ENCODE results near the gene MPHOSPH9.
"Not testable (repeated sequence)": the region's sequence is repeated elsewhere in the genome, so short reads cannot be mapped to it uniquely, and the experiment has no call there.

The MPHOSPH9 gene

DNA sequence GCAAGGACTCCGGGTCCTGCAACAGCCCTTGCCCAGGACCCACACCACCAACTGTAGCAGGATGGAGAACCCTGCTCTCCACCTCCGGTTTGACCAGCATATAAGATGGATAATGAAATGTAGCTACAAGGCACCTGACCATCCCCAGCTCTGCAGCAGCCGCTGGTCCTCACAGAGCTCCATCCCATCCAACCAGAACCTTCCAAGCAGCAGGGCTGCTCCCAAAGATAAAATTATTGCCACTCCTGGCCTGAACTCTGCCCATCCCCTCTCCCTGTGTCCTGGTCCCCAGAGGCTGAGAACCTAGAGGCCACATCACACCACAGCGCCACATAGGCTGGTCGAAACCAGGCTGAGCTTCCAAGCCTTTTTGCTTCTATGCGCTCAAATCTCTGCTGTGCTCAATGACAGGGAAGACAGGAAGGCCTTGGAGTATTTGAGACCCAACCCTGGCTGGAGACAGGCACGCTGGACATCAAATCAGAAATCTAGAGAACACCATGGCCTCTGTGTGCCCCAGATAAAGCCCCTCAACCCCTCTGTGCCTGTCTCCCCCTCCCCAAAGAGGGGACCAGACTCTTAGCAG, 34.5 kb upstream of the MPHOSPH9 start:
- H3K4me3 ChIP-seq (ENCODE audit: low read length): no peak overlapping the region
- H3K27me3 ChIP-seq (ENCODE audit: control insufficient read depth, insufficient read depth, low read length): no peaks in the 10 kb centered on the region
- peaks cover 25% of the 10 kb centered on the region for H3K4me1 ChIP-seq (ENCODE audit: control insufficient read depth, insufficient read depth, low read length)
- H3K9me3 ChIP-seq (ENCODE audit: control insufficient read depth, low read length): no peaks in the 10 kb centered on the region
- H3K9ac ChIP-seq (ENCODE audit: low read length): peak overlapping the region; percentile 5
- no peaks in the 10 kb centered on the region for H3K36me3 ChIP-seq (ENCODE audit: control insufficient read depth, insufficient read depth, low read length)

GRCh38 chr12:123266679-123267277, 33.8 kb upstream of the MPHOSPH9 start:
- Histone ChIP-seq H3K9ac (ENCODE audit: low read length) (no peak overlapping the region), H3K36me3 (ENCODE audit: control insufficient read depth, insufficient read depth, low read length) (no peaks in the 10 kb centered on the region), H3K4me3 (ENCODE audit: low read length) (no peak overlapping the region), H3K4me1 (ENCODE audit: control insufficient read depth, insufficient read depth, low read length) (peaks cover 25% of the 10 kb centered on the region), H3K27me3 (ENCODE audit: control insufficient read depth, insufficient read depth, low read length) (no peaks in the 10 kb centered on the region), H3K9me3 (ENCODE audit: control insufficient read depth, low read length) (no peaks in the 10 kb centered on the region)

GRCh38 chr12:123265851-123266678, 33.1 kb upstream of the MPHOSPH9 start:
- H3K9ac ChIP-seq (ENCODE audit: low read length): no peak overlapping the region
- peaks cover 25% of the 10 kb centered on the region for H3K4me1 ChIP-seq (ENCODE audit: control insufficient read depth, insufficient read depth, low read length)
- H3K4me3 ChIP-seq (ENCODE audit: low read length): no peak overlapping the region
- H3K9me3 ChIP-seq (ENCODE audit: control insufficient read depth, low read length): peaks cover 5% of the 10 kb centered on the region
- H3K36me3 ChIP-seq (ENCODE audit: control insufficient read depth, insufficient read depth, low read length): no peaks in the 10 kb centered on the region
- no peaks in the 10 kb centered on the region for H3K27me3 ChIP-seq (ENCODE audit: control insufficient read depth, insufficient read depth, low read length)

DNA sequence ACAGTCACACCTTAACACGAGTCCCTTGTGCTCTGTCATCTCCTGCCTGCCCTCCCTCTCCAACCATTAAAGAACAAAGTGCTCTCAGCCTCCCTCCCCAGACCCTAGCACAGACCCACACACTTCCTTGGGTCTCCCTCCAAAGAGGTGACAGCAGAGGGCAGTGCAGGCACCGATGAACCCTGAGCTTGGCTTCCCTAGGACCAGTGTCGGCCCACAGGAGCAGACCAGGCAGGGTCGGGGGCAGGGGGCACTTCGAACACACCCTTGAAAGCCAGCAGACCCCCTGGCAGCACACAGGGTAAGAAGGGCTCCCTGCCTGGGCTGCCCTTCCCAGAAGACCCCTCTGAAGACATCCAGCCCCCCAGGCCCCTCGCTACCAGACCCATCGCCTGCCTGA, 31.7 kb upstream of the MPHOSPH9 start:
- no peak overlapping the region for H3K4me3 ChIP-seq (ENCODE audit: low read length)
- H3K36me3 ChIP-seq (ENCODE audit: control insufficient read depth, insufficient read depth, low read length): no peaks in the 10 kb centered on the region
- H3K9me3 ChIP-seq (ENCODE audit: control insufficient read depth, low read length): peaks cover 5% of the 10 kb centered on the region
- H3K27me3 ChIP-seq (ENCODE audit: control insufficient read depth, insufficient read depth, low read length): no peaks in the 10 kb centered on the region
- H3K4me1 ChIP-seq (ENCODE audit: control insufficient read depth, insufficient read depth, low read length): peaks cover 15% of the 10 kb centered on the region
- H3K9ac ChIP-seq (ENCODE audit: low read length): no peak overlapping the region

DNA sequence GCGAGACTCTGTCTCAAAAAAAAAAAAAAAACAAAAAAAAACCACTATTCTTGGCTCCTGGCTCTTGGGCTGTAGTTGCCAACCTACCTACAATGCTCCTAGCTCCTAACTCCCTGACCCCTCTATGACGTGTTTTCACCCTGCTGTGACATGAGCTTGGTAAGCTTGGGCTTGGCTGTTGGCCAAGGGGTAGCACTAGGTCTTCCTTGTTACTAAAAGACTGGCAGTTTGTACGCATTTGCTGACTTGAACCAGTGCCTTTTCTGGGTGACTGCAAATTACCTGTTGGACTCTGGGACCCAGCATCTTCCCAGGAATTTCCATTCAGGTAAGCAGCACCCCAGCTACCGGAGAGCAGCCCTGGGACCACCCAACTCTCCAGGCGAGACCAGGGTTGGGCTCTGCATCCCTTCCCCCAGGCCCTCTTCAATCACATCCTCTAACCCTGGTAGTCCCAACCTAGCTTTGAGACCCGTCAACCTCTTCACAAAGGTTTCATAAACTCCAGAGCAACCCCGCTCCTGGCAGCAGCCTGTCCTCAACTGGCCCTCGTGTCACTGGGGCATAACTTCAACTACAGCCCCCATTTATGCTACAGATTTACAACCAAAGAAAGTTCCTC, 30.4 kb upstream of the MPHOSPH9 start:
- Histone ChIP-seq H3K36me3 (ENCODE audit: control insufficient read depth, insufficient read depth, low read length) (no peaks in the 10 kb centered on the region), H3K27me3 (ENCODE audit: control insufficient read depth, insufficient read depth, low read length) (no peaks in the 10 kb centered on the region), H3K4me3 (ENCODE audit: low read length) (no peak overlapping the region), H3K9me3 (ENCODE audit: control insufficient read depth, low read length) (peaks cover 5% of the 10 kb centered on the region), H3K4me1 (ENCODE audit: control insufficient read depth, insufficient read depth, low read length) (peaks cover 14% of the 10 kb centered on the region), H3K9ac (ENCODE audit: low read length) (no peak overlapping the region)

- Histone ChIP-seq H3K27me3 (ENCODE audit: control insufficient read depth, insufficient read depth, low read length) (no peaks in the 10 kb centered on the region), H3K36me3 (ENCODE audit: control insufficient read depth, insufficient read depth, low read length) (no peaks in the 10 kb centered on the region), H3K4me3 (ENCODE audit: low read length) (no peak overlapping the region), H3K9me3 (ENCODE audit: control insufficient read depth, low read length) (peaks cover 5% of the 10 kb centered on the region), H3K4me1 (ENCODE audit: control insufficient read depth, insufficient read depth, low read length) (peaks cover 9% of the 10 kb centered on the region), H3K9ac (ENCODE audit: low read length) (no peak overlapping the region)
Observed at GRCh38 chr12:123261196-123261595, 28.3 kb upstream of the MPHOSPH9 start.

DNA sequence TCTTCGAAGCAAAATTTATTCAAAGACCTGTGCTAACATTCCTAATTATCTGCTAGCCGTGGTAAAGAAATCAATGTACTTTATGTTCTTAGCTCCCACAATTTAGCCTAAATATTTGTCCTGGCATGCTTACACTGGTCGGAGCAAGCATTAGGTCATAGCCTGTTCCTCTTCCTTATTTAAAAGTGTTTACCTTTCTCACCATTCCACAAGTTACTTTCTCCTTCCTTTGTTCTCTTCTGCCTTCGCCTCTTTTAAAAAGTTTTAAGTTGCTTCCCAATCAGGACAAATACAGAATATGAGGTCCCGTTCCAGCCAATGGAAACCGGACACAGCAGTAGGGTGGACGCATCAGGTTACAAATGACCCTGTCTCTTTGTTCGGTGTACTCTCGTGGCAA, 27.1 kb upstream of the MPHOSPH9 start:
- Histone ChIP-seq H3K4me3 (ENCODE audit: low read length) (no peak overlapping the region), H3K36me3 (ENCODE audit: control insufficient read depth, insufficient read depth, low read length) (peaks cover under 1% of the 10 kb centered on the region), H3K9me3 (ENCODE audit: control insufficient read depth, low read length) (peaks cover 5% of the 10 kb centered on the region), H3K27me3 (ENCODE audit: control insufficient read depth, insufficient read depth, low read length) (no peaks in the 10 kb centered on the region), H3K4me1 (ENCODE audit: control insufficient read depth, insufficient read depth, low read length) (peaks cover 9% of the 10 kb centered on the region), H3K9ac (ENCODE audit: low read length) (no peak overlapping the region)

- H3K9me3 ChIP-seq (ENCODE audit: control insufficient read depth, low read length): peaks cover 5% of the 10 kb centered on the region
- H3K36me3 ChIP-seq (ENCODE audit: control insufficient read depth, insufficient read depth, low read length): peaks cover 11% of the 10 kb centered on the region
- H3K4me3 ChIP-seq (ENCODE audit: low read length): no peak overlapping the region
- H3K27me3 ChIP-seq (ENCODE audit: control insufficient read depth, insufficient read depth, low read length): no peaks in the 10 kb centered on the region
- H3K9ac ChIP-seq (ENCODE audit: low read length): no peak overlapping the region
- H3K4me1 ChIP-seq (ENCODE audit: control insufficient read depth, insufficient read depth, low read length): peaks cover 18% of the 10 kb centered on the region
Observed at GRCh38 chr12:123258593-123258992, 25.7 kb upstream of the MPHOSPH9 start.

GRCh38 chr12:123254853-123255446, 22.0 kb upstream of the MPHOSPH9 start:
- H3K9ac ChIP-seq (ENCODE audit: low read length): no peak overlapping the region
- H3K36me3 ChIP-seq (ENCODE audit: control insufficient read depth, insufficient read depth, low read length): peaks cover 13% of the 10 kb centered on the region
- no peaks in the 10 kb centered on the region for H3K27me3 ChIP-seq (ENCODE audit: control insufficient read depth, insufficient read depth, low read length)
- peaks cover 42% of the 10 kb centered on the region for H3K4me1 ChIP-seq (ENCODE audit: control insufficient read depth, insufficient read depth, low read length)
- no peak overlapping the region for H3K4me3 ChIP-seq (ENCODE audit: low read length)
- H3K9me3 ChIP-seq (ENCODE audit: control insufficient read depth, low read length): no peaks in the 10 kb centered on the region

DNA sequence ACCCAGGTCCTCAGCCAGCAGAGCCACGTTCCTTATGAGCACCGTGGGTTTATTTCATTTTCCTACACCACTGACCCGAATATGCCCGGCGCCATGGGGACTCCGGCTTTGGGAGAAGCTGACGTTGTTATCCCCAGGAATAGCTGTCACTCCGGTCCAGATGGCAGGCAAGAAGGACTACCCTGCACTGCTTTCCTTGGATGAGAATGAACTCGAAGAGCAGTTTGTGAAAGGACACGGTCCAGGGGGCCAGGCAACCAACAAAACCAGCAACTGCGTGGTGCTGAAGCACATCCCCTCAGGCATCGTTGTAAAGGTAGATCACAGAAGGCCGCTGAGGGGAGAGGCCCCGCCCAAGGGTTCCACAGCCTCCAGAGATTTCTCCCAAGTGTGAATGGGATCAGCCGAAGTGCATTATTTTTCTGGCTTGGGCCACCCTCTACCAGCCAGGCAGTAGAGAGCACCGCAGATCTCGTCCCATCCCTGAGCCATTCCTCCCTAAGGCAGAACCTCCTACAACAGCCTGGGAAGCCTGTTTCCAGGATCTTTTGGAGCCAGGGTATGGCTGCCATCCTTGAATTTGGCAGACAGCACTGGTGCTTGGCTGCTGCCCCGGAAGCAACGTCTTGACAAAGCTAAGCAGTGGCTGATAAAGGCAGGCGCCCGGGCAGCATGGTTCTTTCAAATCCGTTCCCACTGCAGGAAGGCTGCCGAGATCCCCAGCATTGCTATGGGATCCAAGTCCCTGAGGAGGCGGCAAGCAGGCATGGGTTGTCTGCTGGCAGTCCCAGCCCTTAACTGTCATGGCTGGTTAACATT, 20.9 kb upstream of the MPHOSPH9 start:
- H3K36me3 ChIP-seq (ENCODE audit: control insufficient read depth, insufficient read depth, low read length): peaks cover 13% of the 10 kb centered on the region
- H3K9ac ChIP-seq (ENCODE audit: low read length): no peak overlapping the region
- no peaks in the 10 kb centered on the region for H3K27me3 ChIP-seq (ENCODE audit: control insufficient read depth, insufficient read depth, low read length)
- no peak overlapping the region for H3K4me3 ChIP-seq (ENCODE audit: low read length)
- peaks cover 35% of the 10 kb centered on the region for H3K4me1 ChIP-seq (ENCODE audit: control insufficient read depth, insufficient read depth, low read length)
- H3K9me3 ChIP-seq (ENCODE audit: control insufficient read depth, low read length): no peaks in the 10 kb centered on the region

GRCh38 chr12:123252365-123252764, 19.4 kb upstream of the MPHOSPH9 start:
- Histone ChIP-seq H3K4me1 (ENCODE audit: control insufficient read depth, insufficient read depth, low read length) (peaks cover 33% of the 10 kb centered on the region), H3K36me3 (ENCODE audit: control insufficient read depth, insufficient read depth, low read length) (peaks cover 13% of the 10 kb centered on the region)
- not testable (repeated sequence) for H3K4me3 ChIP-seq (ENCODE audit: low read length); H3K9ac ChIP-seq (ENCODE audit: low read length); H3K27me3 ChIP-seq (ENCODE audit: control insufficient read depth, insufficient read depth, low read length); H3K9me3 ChIP-seq (ENCODE audit: control insufficient read depth, low read length)

Data from mucosa of stomach (tissue), 1 donor.